ENCODE results near the gene OPN1SW.

- TF ChIP-seq, protein P1, sequence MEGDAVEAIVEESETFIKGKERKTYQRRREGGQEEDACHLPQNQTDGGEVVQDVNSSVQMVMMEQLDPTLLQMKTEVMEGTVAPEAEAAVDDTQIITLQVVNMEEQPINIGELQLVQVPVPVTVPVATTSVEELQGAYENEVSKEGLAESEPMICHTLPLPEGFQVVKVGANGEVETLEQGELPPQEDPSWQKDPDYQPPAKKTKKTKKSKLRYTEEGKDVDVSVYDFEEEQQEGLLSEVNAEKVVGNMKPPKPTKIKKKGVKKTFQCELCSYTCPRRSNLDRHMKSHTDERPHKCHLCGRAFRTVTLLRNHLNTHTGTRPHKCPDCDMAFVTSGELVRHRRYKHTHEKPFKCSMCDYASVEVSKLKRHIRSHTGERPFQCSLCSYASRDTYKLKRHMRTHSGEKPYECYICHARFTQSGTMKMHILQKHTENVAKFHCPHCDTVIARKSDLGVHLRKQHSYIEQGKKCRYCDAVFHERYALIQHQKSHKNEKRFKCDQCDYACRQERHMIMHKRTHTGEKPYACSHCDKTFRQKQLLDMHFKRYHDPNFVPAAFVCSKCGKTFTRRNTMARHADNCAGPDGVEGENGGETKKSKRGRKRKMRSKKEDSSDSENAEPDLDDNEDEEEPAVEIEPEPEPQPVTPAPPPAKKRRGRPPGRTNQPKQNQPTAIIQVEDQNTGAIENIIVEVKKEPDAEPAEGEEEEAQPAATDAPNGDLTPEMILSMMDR (IDR thresholded peaks at IDR 0.05) = no peak
- no peak for TF ChIP-seq POLR2AphosphoS5 (IDR thresholded peaks at IDR 0.05)
- no peak for TF ChIP-seq POLR2A (IDR thresholded peaks at IDR 0.05)
- TF ChIP-seq EP300 (IDR thresholded peaks at IDR 0.05) = no peak
Measured at GRCh38 chr7:128737441-128737840, 38.2 kb downstream of the OPN1SW start.
